ENCODE data around the gene OPA1. TPM values are rescaled to one million over a fixed set of nuclear protein-coding genes. Genes with fewer than 3 reads are reported as not detected.

OPA1 gene
- total and polyA plus RNA-seq, 4 donors: 13.2 to 54.5 (median 33.4) TPM

DNA sequence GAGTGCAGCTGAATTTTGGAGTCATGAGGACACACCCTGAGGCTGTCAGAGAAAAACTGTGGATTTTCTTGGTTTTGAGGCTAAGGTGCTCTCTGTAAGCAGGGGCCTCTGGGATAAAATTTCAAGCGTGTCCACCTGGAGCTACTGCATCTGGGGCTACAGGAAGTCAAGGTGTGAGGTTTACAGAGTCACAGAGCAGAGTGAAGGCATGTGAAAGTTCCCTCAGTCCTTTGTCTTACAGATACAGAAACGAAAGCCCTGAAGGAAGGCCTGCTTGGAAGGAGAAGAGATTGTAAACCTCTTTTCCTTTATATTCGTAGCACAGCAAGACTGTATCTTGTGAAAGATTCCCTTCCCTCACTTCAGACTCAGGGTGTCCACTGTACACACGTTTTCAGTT is 138.6 kb downstream of the OPA1 start:
- DNase-seq (ENCODE audit: low spot score): no peak
- no peak for TF ChIP-seq RAD21 (IDR thresholded peaks at IDR 0.05)
- no peak for TF ChIP-seq ZBTB33 (IDR thresholded peaks at IDR 0.05)
- TF ChIP-seq SP1 (IDR thresholded peaks at IDR 0.05): no peak
- no peak for TF ChIP-seq EGR1 (IDR thresholded peaks at IDR 0.05; ENCODE audit: low read depth in 2 of 2)
- no peak for TF ChIP-seq NR2F2 (IDR thresholded peaks at IDR 0.05)
- TF ChIP-seq, protein P1, sequence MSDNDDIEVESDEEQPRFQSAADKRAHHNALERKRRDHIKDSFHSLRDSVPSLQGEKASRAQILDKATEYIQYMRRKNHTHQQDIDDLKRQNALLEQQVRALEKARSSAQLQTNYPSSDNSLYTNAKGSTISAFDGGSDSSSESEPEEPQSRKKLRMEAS (IDR thresholded peaks at IDR 0.05): no peak
- TF ChIP-seq GABPA (IDR thresholded peaks at IDR 0.05 in 1 of 2, conservative IDR thresholded peaks at IDR 0.05 in 1 of 2): no peak
- TF ChIP-seq RXRA (IDR thresholded peaks at IDR 0.05): no peak
- TF ChIP-seq REST (IDR thresholded peaks at IDR 0.05): no peak
- no peak for TF ChIP-seq HNF4A (conservative IDR thresholded peaks at IDR 0.05)
- TF ChIP-seq, protein P2, sequence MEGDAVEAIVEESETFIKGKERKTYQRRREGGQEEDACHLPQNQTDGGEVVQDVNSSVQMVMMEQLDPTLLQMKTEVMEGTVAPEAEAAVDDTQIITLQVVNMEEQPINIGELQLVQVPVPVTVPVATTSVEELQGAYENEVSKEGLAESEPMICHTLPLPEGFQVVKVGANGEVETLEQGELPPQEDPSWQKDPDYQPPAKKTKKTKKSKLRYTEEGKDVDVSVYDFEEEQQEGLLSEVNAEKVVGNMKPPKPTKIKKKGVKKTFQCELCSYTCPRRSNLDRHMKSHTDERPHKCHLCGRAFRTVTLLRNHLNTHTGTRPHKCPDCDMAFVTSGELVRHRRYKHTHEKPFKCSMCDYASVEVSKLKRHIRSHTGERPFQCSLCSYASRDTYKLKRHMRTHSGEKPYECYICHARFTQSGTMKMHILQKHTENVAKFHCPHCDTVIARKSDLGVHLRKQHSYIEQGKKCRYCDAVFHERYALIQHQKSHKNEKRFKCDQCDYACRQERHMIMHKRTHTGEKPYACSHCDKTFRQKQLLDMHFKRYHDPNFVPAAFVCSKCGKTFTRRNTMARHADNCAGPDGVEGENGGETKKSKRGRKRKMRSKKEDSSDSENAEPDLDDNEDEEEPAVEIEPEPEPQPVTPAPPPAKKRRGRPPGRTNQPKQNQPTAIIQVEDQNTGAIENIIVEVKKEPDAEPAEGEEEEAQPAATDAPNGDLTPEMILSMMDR (IDR thresholded peaks at IDR 0.05; ENCODE audit: low read depth, low read length, missing input control): no peak
- TF ChIP-seq HNF4G (IDR thresholded peaks at IDR 0.05): no peak
- no peak for TF ChIP-seq ATF3 (IDR thresholded peaks at IDR 0.05)
- no peaks in the 10 kb centered on the region for H3K9me3 ChIP-seq (ENCODE audit: control insufficient read depth in 4 of 4, low read length in 3 of 4)
- H3K9ac ChIP-seq (ENCODE audit: low read depth in 1 of 2, low read length in 2 of 2): no peak overlapping the region
- H3K4me3 ChIP-seq (ENCODE audit: low read depth in 1 of 3, low read length in 3 of 3): no peak overlapping the region
- no peaks in the 10 kb centered on the region for H3K4me1 ChIP-seq (ENCODE audit: control insufficient read depth in 4 of 4, insufficient read depth in 4 of 4, low read length in 3 of 4)
- H3K27me3 ChIP-seq (ENCODE audit: control insufficient read depth in 4 of 4, insufficient read depth in 4 of 4, low read length in 3 of 4): no peaks in the 10 kb centered on the region
- H3K27ac ChIP-seq (ENCODE audit: low read depth in 1 of 2, low read length in 2 of 2): no peak overlapping the region
- 78% methylated on average over 4 of the region's 4 CpGs for WGBS
- H3K36me3 ChIP-seq (ENCODE audit: control insufficient read depth in 4 of 4, insufficient read depth in 3 of 4, low read depth in 1 of 4, low read length in 3 of 4): no peaks in the 10 kb centered on the region

DNA sequence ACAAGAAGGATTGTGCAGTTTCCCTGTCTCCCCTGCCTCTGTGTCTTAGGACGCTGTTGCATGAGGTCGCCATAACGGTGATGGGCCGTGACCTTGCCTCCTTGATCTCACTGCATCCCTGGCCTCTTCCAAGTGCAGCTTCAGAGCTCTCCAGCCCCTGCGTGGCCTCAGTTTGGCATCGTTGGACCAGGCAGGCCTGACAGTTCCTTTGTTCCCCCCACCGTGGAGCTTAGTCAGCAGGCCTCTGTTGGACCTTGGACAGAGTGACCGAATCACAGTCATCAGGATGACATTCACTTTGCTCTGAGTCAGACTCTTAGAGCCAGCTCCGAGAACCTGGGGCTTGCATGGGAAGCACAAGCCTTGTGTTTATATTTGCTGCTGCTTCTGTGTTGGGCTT is 139.4 kb downstream of the OPA1 start:
- no peak overlapping the region for H3K27ac ChIP-seq (ENCODE audit: low read depth in 1 of 2, low read length in 2 of 2)

More for the DNA sequence above, 139.4 kb downstream of the OPA1 start:
- H3K36me3 ChIP-seq (ENCODE audit: control insufficient read depth in 4 of 4, insufficient read depth in 3 of 4, low read depth in 1 of 4, low read length in 3 of 4): no peaks in the 10 kb centered on the region
- WGBS: 75% methylated on average over 9 of the region's 9 CpGs
- no peak overlapping the region for H3K9ac ChIP-seq (ENCODE audit: low read depth in 1 of 2, low read length in 2 of 2)
- H3K9me3 ChIP-seq (ENCODE audit: control insufficient read depth in 4 of 4, low read length in 3 of 4): no peaks in the 10 kb centered on the region
- H3K4me3 ChIP-seq (ENCODE audit: low read depth in 1 of 3, low read length in 3 of 3): no peak overlapping the region
- no peak for DNase-seq (ENCODE audit: low spot score)
- no peaks in the 10 kb centered on the region for H3K27me3 ChIP-seq (ENCODE audit: control insufficient read depth in 4 of 4, insufficient read depth in 4 of 4, low read length in 3 of 4)
- TF ChIP-seq SP1 (IDR thresholded peaks at IDR 0.05) (no peak), HNF4A (conservative IDR thresholded peaks at IDR 0.05) (peak in 1 of 2 donors; percentile 35), JUND (IDR thresholded peaks at IDR 0.05) (no peak)
- H3K4me1 ChIP-seq (ENCODE audit: control insufficient read depth in 4 of 4, insufficient read depth in 4 of 4, low read length in 3 of 4): no peaks in the 10 kb centered on the region
